Measurements from ENCODE around the gene ZNRF3. TPM values are rescaled to one million over a fixed set of nuclear protein-coding genes. Genes with fewer than 3 reads are reported as not detected.

ZNRF3 gene
- total and polyA plus RNA-seq, 2 donors (not counting 1 experiment from before 2014, with no cell fraction given): 0.21 to 0.71 TPM

GRCh38 chr22:29083933-29084591, 200.7 kb downstream of the ZNRF3 start:
- Mint-ChIP-seq H3K27ac (no peak overlapping the region), H3K9me3 (ENCODE audit: insufficient read depth) (no peaks in the 10 kb centered on the region), H3K27me3 (peaks cover 23% of the 10 kb centered on the region), H3K4me3 (no peak overlapping the region), H3K4me1 (no peaks in the 10 kb centered on the region)
- Histone ChIP-seq H4K20me1 (ENCODE audit: control insufficient read depth, insufficient read depth, low read length, poor library complexity, severe bottlenecking) (no peaks in the 10 kb centered on the region), H3K79me2 (ENCODE audit: control insufficient read depth, insufficient read depth, low read length) (no peaks in the 10 kb centered on the region), H3K4me2 (replicated peaks; ENCODE audit: low read depth, low read length, poor library complexity, severe bottlenecking) (no peak overlapping the region), H3K36me3 (replicated peaks in 1 of 2; ENCODE audit: control extremely low read depth in 1 of 2, control insufficient read depth in 1 of 2, extremely low read depth in 1 of 2, insufficient read depth in 2 of 2, low read length in 1 of 2) (no peaks in the 10 kb centered on the region), H3K9ac (ENCODE audit: low read length) (no peak overlapping the region), H2AFZ (ENCODE audit: insufficient read depth, low read depth, low read length, poor library complexity, severe bottlenecking) (no peak overlapping the region), H3K27ac (ENCODE audit: low read length in 2 of 2) (no peak overlapping the region), H3K4me1 (ENCODE audit: control insufficient read depth in 2 of 2, insufficient read depth in 2 of 2, low read length in 2 of 2) (no peaks in the 10 kb centered on the region), H3K27me3 (replicated peaks in 1 of 4; ENCODE audit: control extremely low read depth in 1 of 4, control insufficient read depth in 3 of 4, insufficient read depth in 4 of 4, low read length in 3 of 4) (peaks cover 0 to 7% (median 4%) of the 10 kb centered on the region in 4 experiments), H3K4me3 (ENCODE audit: control extremely low read depth in 1 of 5, extremely low read depth in 1 of 5, insufficient read depth in 1 of 5, low read depth in 2 of 5, low read length in 4 of 5) (no peak overlapping the region), H3K9me3 (ENCODE audit: control extremely low read depth in 1 of 3, control insufficient read depth in 2 of 3, insufficient read depth in 1 of 3, low read length in 2 of 3) (no peaks in the 10 kb centered on the region)
- intact Hi-C loops (cut with micrococcal nuclease): no loop called here
- DNase-seq (no peak), ATAC-seq (ENCODE audit: low read depth) (no peak)
- POLR2A ChIA-PET: no interaction called here
- CTCF ChIA-PET: no interaction called here
- 82% methylated on average over 5 of the region's 5 CpGs for WGBS (ENCODE audit: insufficient coverage)
- TF ChIP-seq EZH2 (IDR thresholded peaks at IDR 0.05; ENCODE audit: borderline replicate concordance, insufficient read depth, low read depth, low read length, poor library complexity, severe bottlenecking) (no peak), CTCF (IDR thresholded peaks at IDR 0.05) (no peak)

GRCh38 chr22:29087012-29087411, 203.6 kb downstream of the ZNRF3 start:
- TF ChIP-seq CTCF (IDR thresholded peaks at IDR 0.05) (no peak), EZH2 (IDR thresholded peaks at IDR 0.05; ENCODE audit: borderline replicate concordance, insufficient read depth, low read depth, low read length, poor library complexity, severe bottlenecking) (no peak)

More at GRCh38 chr22:29087012-29087411, 203.6 kb downstream of the ZNRF3 start:
- no peaks in the 10 kb centered on the region for H4K20me1 ChIP-seq (ENCODE audit: control insufficient read depth, insufficient read depth, low read length, poor library complexity, severe bottlenecking)
- H3K27ac ChIP-seq (ENCODE audit: low read length in 2 of 2): no peak overlapping the region
- ChIA-PET CTCF (no interaction called here), POLR2A (no interaction called here)
- no peak overlapping the region for H3K9ac ChIP-seq (ENCODE audit: low read length)
- DNase-seq (no peak), ATAC-seq (ENCODE audit: low read depth) (no peak)
- no peaks in the 10 kb centered on the region for H3K9me3 ChIP-seq (ENCODE audit: control extremely low read depth in 1 of 3, control insufficient read depth in 2 of 3, insufficient read depth in 1 of 3, low read length in 2 of 3)
- H3K9me3 Mint-ChIP-seq (ENCODE audit: insufficient read depth): no peaks in the 10 kb centered on the region
- WGBS (ENCODE audit: insufficient coverage): no CpG with 5 or more reads among the region's 2 CpGs
- H3K27me3 ChIP-seq (replicated peaks in 1 of 4; ENCODE audit: control extremely low read depth in 1 of 4, control insufficient read depth in 3 of 4, insufficient read depth in 4 of 4, low read length in 3 of 4): peaks cover 0 to 8% (median 0%) of the 10 kb centered on the region in 4 experiments
- H3K36me3 ChIP-seq (replicated peaks in 1 of 2; ENCODE audit: control extremely low read depth in 1 of 2, control insufficient read depth in 1 of 2, extremely low read depth in 1 of 2, insufficient read depth in 2 of 2, low read length in 1 of 2): no peaks in the 10 kb centered on the region
- no peak overlapping the region for H3K4me3 Mint-ChIP-seq
- no peak overlapping the region for H3K4me3 ChIP-seq (ENCODE audit: control extremely low read depth in 1 of 5, extremely low read depth in 1 of 5, insufficient read depth in 1 of 5, low read depth in 2 of 5, low read length in 4 of 5)
- no peaks in the 10 kb centered on the region for H3K4me1 ChIP-seq (ENCODE audit: control insufficient read depth in 2 of 2, insufficient read depth in 2 of 2, low read length in 2 of 2)
- H3K27ac Mint-ChIP-seq: no peak overlapping the region
- no peak overlapping the region for H2AFZ ChIP-seq (ENCODE audit: insufficient read depth, low read depth, low read length, poor library complexity, severe bottlenecking)
- intact Hi-C loops (cut with micrococcal nuclease): no loop called here
- no peaks in the 10 kb centered on the region for H3K4me1 Mint-ChIP-seq
- no peaks in the 10 kb centered on the region for H3K79me2 ChIP-seq (ENCODE audit: control insufficient read depth, insufficient read depth, low read length)
- no peak overlapping the region for H3K4me2 ChIP-seq (replicated peaks; ENCODE audit: low read depth, low read length, poor library complexity, severe bottlenecking)
- peaks cover 28% of the 10 kb centered on the region for H3K27me3 Mint-ChIP-seq
